ENCODE measurements around the gene PLOD2.

Gene PLOD2

GRCh38 chr3:146086211-146086610, 74.8 kb downstream of the PLOD2 start:
- no peaks in the 10 kb centered on the region for H3F3A ChIP-seq (ENCODE audit: low read depth)
- no peaks in the 10 kb centered on the region for H3K4me1 ChIP-seq (ENCODE audit: insufficient read depth, low read length, poor library complexity, severe bottlenecking)
- no peaks in the 10 kb centered on the region for H3K9me2 ChIP-seq (replicated peaks; ENCODE audit: low read depth, low read length)
- H3K9ac ChIP-seq (ENCODE audit: low read depth, low read length, poor library complexity, severe bottlenecking): no peak overlapping the region
- no peaks in the 10 kb centered on the region for H3K9me3 ChIP-seq (ENCODE audit: insufficient read depth, low read depth, low read length)
- no peaks in the 10 kb centered on the region for H3K27me3 ChIP-seq (ENCODE audit: insufficient read depth, low read length, poor library complexity, severe bottlenecking)
- no peaks in the 10 kb centered on the region for H3K79me2 ChIP-seq (ENCODE audit: insufficient read depth, low read length)
- no peaks in the 10 kb centered on the region for H3K36me3 ChIP-seq (ENCODE audit: insufficient read depth, low read length)
- H2AFZ ChIP-seq (ENCODE audit: low read length): no peak overlapping the region
- no peaks in the 10 kb centered on the region for H4K20me1 ChIP-seq (ENCODE audit: insufficient read depth, low read length, poor library complexity, severe bottlenecking)
- no peak overlapping the region for H3K4me2 ChIP-seq (ENCODE audit: low read depth, low read length, poor library complexity, severe bottlenecking)
- no peak for TF ChIP-seq CTCF (conservative IDR thresholded peaks at IDR 0.05; ENCODE audit: low read length)
- TF ChIP-seq EZH2phosphoT487 (IDR thresholded peaks at IDR 0.05; ENCODE audit: borderline replicate concordance): no peak
- no peak overlapping the region for H3K4me3 ChIP-seq (ENCODE audit: low read length, poor library complexity, severe bottlenecking)

DNA sequence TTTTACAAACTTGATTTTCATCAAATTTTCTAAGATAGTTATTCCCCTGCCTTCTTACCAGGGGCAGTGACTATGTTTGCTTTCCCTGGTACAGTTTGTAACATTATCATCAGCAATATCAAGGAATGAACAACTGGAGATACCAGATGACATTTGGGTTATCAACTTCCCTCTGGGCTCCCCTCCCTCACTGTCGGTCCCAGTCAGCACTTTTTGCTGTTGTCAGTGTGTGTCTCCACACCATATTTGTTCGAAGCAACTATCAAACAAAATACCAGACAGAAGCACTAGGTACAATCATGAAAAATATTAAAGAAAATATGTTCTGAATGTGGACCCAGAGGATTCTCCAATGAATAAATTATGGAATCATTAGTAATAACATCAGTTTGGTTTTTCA, 75.3 kb downstream of the PLOD2 start:
- Histone ChIP-seq H3F3A (ENCODE audit: low read depth) (no peaks in the 10 kb centered on the region), H3K36me3 (ENCODE audit: insufficient read depth, low read length) (no peaks in the 10 kb centered on the region), H3K4me1 (ENCODE audit: insufficient read depth, low read length, poor library complexity, severe bottlenecking) (no peaks in the 10 kb centered on the region), H2AFZ (ENCODE audit: low read length) (no peak overlapping the region), H3K27me3 (ENCODE audit: insufficient read depth, low read length, poor library complexity, severe bottlenecking) (no peaks in the 10 kb centered on the region), H3K4me3 (ENCODE audit: low read length, poor library complexity, severe bottlenecking) (no peak overlapping the region), H3K4me2 (ENCODE audit: low read depth, low read length, poor library complexity, severe bottlenecking) (no peak overlapping the region), H3K9me2 (replicated peaks; ENCODE audit: low read depth, low read length) (no peaks in the 10 kb centered on the region), H3K9me3 (ENCODE audit: insufficient read depth, low read depth, low read length) (no peaks in the 10 kb centered on the region), H3K9ac (ENCODE audit: low read depth, low read length, poor library complexity, severe bottlenecking) (no peak overlapping the region), H3K79me2 (ENCODE audit: insufficient read depth, low read length) (no peaks in the 10 kb centered on the region), H4K20me1 (ENCODE audit: insufficient read depth, low read length, poor library complexity, severe bottlenecking) (no peaks in the 10 kb centered on the region)
- TF ChIP-seq EZH2phosphoT487 (IDR thresholded peaks at IDR 0.05; ENCODE audit: borderline replicate concordance): no peak
- no peak for TF ChIP-seq CTCF (conservative IDR thresholded peaks at IDR 0.05; ENCODE audit: low read length)

GRCh38 chr3:146080578-146080977, 80.4 kb downstream of the PLOD2 start:
- no peaks in the 10 kb centered on the region for H3K4me1 ChIP-seq (ENCODE audit: insufficient read depth, low read length, poor library complexity, severe bottlenecking)
- H3K27me3 ChIP-seq (ENCODE audit: insufficient read depth, low read length, poor library complexity, severe bottlenecking): no peaks in the 10 kb centered on the region
- H3K79me2 ChIP-seq (ENCODE audit: insufficient read depth, low read length): no peaks in the 10 kb centered on the region
- no peaks in the 10 kb centered on the region for H3F3A ChIP-seq (ENCODE audit: low read depth)
- H2AFZ ChIP-seq (ENCODE audit: low read length): no peak overlapping the region
- TF ChIP-seq CTCF (conservative IDR thresholded peaks at IDR 0.05; ENCODE audit: low read length): no peak
- TF ChIP-seq EZH2phosphoT487 (IDR thresholded peaks at IDR 0.05; ENCODE audit: borderline replicate concordance): no peak
- no peaks in the 10 kb centered on the region for H3K9me3 ChIP-seq (ENCODE audit: insufficient read depth, low read depth, low read length)
- H3K4me3 ChIP-seq (ENCODE audit: low read length, poor library complexity, severe bottlenecking): no peak overlapping the region
- no peak overlapping the region for H3K9ac ChIP-seq (ENCODE audit: low read depth, low read length, poor library complexity, severe bottlenecking)
- H3K9me2 ChIP-seq (replicated peaks; ENCODE audit: low read depth, low read length): no peaks in the 10 kb centered on the region
- no peaks in the 10 kb centered on the region for H3K36me3 ChIP-seq (ENCODE audit: insufficient read depth, low read length)
- H3K4me2 ChIP-seq (ENCODE audit: low read depth, low read length, poor library complexity, severe bottlenecking): no peak overlapping the region
- H4K20me1 ChIP-seq (ENCODE audit: insufficient read depth, low read length, poor library complexity, severe bottlenecking): no peaks in the 10 kb centered on the region
